Adipocyte (in vitro differentiated cells): Measurements from ENCODE around the gene ZNF575.

Source experiments
- DNase-seq: peaks from one replicate; pipeline ENCODE4 v3.0.0-alpha.2; 2015; ENCODE audit warnings: low read depth
- H3K27me3 ChIP-seq: replicated peaks from 2 replicates; pipeline ENCODE4 v1.7.0; 2013; ENCODE audit warnings: mild to moderate bottlenecking, low read length, moderate library complexity; ENCODE audit not compliant: control insufficient read depth, insufficient read depth
- H3K36me3 ChIP-seq: 2 replicates; pipeline ENCODE4 v1.7.0; 2013; ENCODE audit warnings: low read length, mild to moderate bottlenecking, moderate library complexity; ENCODE audit not compliant: control insufficient read depth, insufficient read depth, severe bottlenecking
- H3K4me1 ChIP-seq: 2 replicates; pipeline ENCODE4 v1.7.0; 2013; ENCODE audit warnings: mild to moderate bottlenecking, low read length, moderate library complexity; ENCODE audit not compliant: control insufficient read depth, insufficient read depth
- H3K4me3 ChIP-seq: 2 replicates; pipeline ENCODE4 v1.7.0; 2013; ENCODE audit warnings: mild to moderate bottlenecking, low read length, moderate library complexity
- H3K9ac ChIP-seq: 2 replicates; pipeline ENCODE4 v1.7.0; 2013; ENCODE audit warnings: mild to moderate bottlenecking, low read length, moderate library complexity
- H3K9me3 ChIP-seq: 2 replicates; pipeline ENCODE4 v1.7.0; 2013; ENCODE audit warnings: mild to moderate bottlenecking, low read length, moderate library complexity; ENCODE audit not compliant: control insufficient read depth

The ZNF575 gene

GRCh38 chr19:43532962-43533545 lies at the start of gene ZNF575:
ZNF575 (plus strand) TSS chr19:43533188; CDS start chr19:43534423, 1,235 bp downstream.
- H3K9me3 ChIP-seq: no peaks in the 10 kb centered on the region
- H3K4me1 ChIP-seq: peaks cover 13% of the 10 kb centered on the region
- H3K27me3 ChIP-seq: no peaks in the 10 kb centered on the region
- H3K4me3 ChIP-seq: peak within 1 kb of the TSS; percentile 89
- peaks cover 5% of the 10 kb centered on the region for H3K36me3 ChIP-seq
- H3K9ac ChIP-seq: peak within 1 kb of the TSS; percentile 83
- DNase-seq: peak; percentile 96

- H3K27me3 ChIP-seq: no peaks in the 10 kb centered on the region
- no peak for DNase-seq
- no peak overlapping the region for H3K9ac ChIP-seq
- no peaks in the 10 kb centered on the region for H3K4me1 ChIP-seq
- H3K9me3 ChIP-seq: no peaks in the 10 kb centered on the region
- H3K4me3 ChIP-seq: no peak overlapping the region
- no peaks in the 10 kb centered on the region for H3K36me3 ChIP-seq
Measured at GRCh38 chr19:43483281-43483680, 49.7 kb upstream of the ZNF575 start.

DNA sequence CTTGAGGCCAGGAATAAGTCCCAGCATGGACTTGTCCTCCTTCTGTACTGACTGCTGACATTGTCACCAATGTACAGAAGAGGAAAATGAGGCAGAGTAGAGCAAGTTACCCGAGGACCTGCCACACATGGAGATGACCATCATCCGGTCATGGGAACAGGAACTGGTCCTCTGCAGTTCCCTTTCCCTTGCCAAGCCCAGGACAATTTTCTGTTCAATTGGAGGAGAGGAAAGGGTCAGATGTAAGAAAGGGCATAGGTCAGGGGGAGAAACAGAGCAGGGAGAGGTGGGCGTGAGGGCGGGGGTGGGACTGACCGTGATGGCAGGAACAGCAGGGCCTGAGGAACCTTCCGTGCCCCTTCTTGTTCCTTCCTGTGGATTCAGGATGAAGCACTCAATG lies 47.0 kb upstream of the ZNF575 start:
- H3K4me1 ChIP-seq: no peaks in the 10 kb centered on the region
- no peaks in the 10 kb centered on the region for H3K9me3 ChIP-seq
- H3K27me3 ChIP-seq: no peaks in the 10 kb centered on the region
- H3K9ac ChIP-seq: no peak overlapping the region
- no peak for DNase-seq
- no peaks in the 10 kb centered on the region for H3K36me3 ChIP-seq
- no peak overlapping the region for H3K4me3 ChIP-seq

DNA sequence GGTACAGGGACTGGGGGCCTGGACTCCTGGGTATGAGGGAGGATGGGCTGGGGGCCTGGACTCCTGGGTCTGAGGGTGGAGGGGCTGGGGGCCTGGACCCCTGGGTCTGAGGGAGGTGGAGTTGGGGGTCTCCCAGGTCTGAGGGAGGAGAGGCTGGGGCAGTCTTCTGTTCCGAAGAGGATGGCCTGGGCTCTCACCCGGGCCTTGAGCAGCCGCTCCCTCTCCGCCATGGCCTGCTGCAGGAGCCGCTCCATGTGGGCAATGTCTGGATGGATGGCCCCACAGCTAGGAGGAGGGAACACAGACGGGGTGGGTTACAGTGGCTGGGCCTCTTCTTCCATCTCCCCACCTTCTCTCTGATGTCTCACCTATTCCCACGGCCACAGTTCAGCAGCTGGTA lies 46.6 kb upstream of the ZNF575 start:
- no peak for DNase-seq
- H3K4me3 ChIP-seq: no peak overlapping the region
- no peaks in the 10 kb centered on the region for H3K27me3 ChIP-seq
- no peak overlapping the region for H3K9ac ChIP-seq
- no peaks in the 10 kb centered on the region for H3K36me3 ChIP-seq
- no peaks in the 10 kb centered on the region for H3K4me1 ChIP-seq
- no peaks in the 10 kb centered on the region for H3K9me3 ChIP-seq

- no peaks in the 10 kb centered on the region for H3K9me3 ChIP-seq
- H3K4me1 ChIP-seq: no peaks in the 10 kb centered on the region
- H3K9ac ChIP-seq: no peak overlapping the region
- no peaks in the 10 kb centered on the region for H3K36me3 ChIP-seq
- H3K27me3 ChIP-seq: no peaks in the 10 kb centered on the region
- H3K4me3 ChIP-seq: no peak overlapping the region
- no peak for DNase-seq
Measured at GRCh38 chr19:43488179-43488578, 44.8 kb upstream of the ZNF575 start.

GRCh38 chr19:43489310-43489709 lies 43.7 kb upstream of the ZNF575 start:
- no peaks in the 10 kb centered on the region for H3K4me1 ChIP-seq
- H3K9ac ChIP-seq: no peak overlapping the region
- DNase-seq: no peak
- H3K9me3 ChIP-seq: no peaks in the 10 kb centered on the region
- no peak overlapping the region for H3K4me3 ChIP-seq
- H3K36me3 ChIP-seq: peaks cover under 1% of the 10 kb centered on the region
- no peaks in the 10 kb centered on the region for H3K27me3 ChIP-seq

- H3K27me3 ChIP-seq: no peaks in the 10 kb centered on the region
- peaks cover 4% of the 10 kb centered on the region for H3K36me3 ChIP-seq
- H3K4me3 ChIP-seq: no peak overlapping the region
- DNase-seq: no peak
- H3K4me1 ChIP-seq: no peaks in the 10 kb centered on the region
- H3K9ac ChIP-seq: no peak overlapping the region
- no peaks in the 10 kb centered on the region for H3K9me3 ChIP-seq
Measured at GRCh38 chr19:43489979-43490599, 42.9 kb upstream of the ZNF575 start.

DNA sequence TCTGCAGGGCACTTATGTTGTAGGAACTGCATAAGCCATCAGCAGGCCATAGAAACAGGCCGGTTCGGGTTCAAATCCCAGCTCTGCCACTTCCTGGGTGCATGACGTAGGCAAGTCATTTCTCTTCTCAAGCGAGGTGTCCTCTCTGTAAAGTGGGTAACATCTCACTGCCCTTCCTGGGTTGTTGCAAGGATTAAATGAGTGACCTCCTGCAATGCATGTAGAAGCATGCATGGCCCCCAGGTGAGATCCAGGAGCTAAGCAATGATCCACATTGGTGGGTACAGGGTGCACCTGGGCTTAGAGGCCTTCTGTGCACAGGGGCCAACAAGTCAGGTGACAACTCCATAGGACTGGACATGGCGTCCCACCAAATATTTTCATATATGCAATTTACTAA lies 42.2 kb upstream of the ZNF575 start:
- H3K9ac ChIP-seq: no peak overlapping the region
- H3K36me3 ChIP-seq: peaks cover 4% of the 10 kb centered on the region
- H3K4me3 ChIP-seq: no peak overlapping the region
- no peak for DNase-seq
- no peaks in the 10 kb centered on the region for H3K9me3 ChIP-seq
- no peaks in the 10 kb centered on the region for H3K4me1 ChIP-seq
- no peaks in the 10 kb centered on the region for H3K27me3 ChIP-seq

GRCh38 chr19:43495082-43495481 lies 37.9 kb upstream of the ZNF575 start:
- Histone ChIP-seq H3K36me3 (peaks cover 4% of the 10 kb centered on the region), H3K9me3 (no peaks in the 10 kb centered on the region), H3K9ac (no peak overlapping the region), H3K4me3 (no peak overlapping the region), H3K4me1 (peaks cover 4% of the 10 kb centered on the region), H3K27me3 (no peaks in the 10 kb centered on the region)
- DNase-seq: no peak

GRCh38 chr19:43496960-43497359 lies 36.0 kb upstream of the ZNF575 start:
- Histone ChIP-seq H3K4me1 (peaks cover 4% of the 10 kb centered on the region), H3K4me3 (no peak overlapping the region), H3K9ac (no peak overlapping the region), H3K27me3 (no peaks in the 10 kb centered on the region), H3K9me3 (no peaks in the 10 kb centered on the region), H3K36me3 (peaks cover 4% of the 10 kb centered on the region)
- DNase-seq: no peak

- peaks cover 4% of the 10 kb centered on the region for H3K36me3 ChIP-seq
- H3K9me3 ChIP-seq: no peaks in the 10 kb centered on the region
- H3K4me1 ChIP-seq: peaks cover 12% of the 10 kb centered on the region
- no peak overlapping the region for H3K9ac ChIP-seq
- H3K4me3 ChIP-seq: no peak overlapping the region
- H3K27me3 ChIP-seq: no peaks in the 10 kb centered on the region
- DNase-seq: no peak
Measured at GRCh38 chr19:43498233-43498842, 34.6 kb upstream of the ZNF575 start.
